PFSK-1 (cell line): ENCODE data around the gene LRMDA.

Experiments
- FOXP2 ChIP-seq: optimal IDR thresholded peaks from 2 replicates; pipeline ENCODE3; 2011; ENCODE audit warnings: borderline replicate concordance, control low read depth, inconsistent platforms; ENCODE audit not compliant: insufficient read depth; ENCODE audit errors: extremely low read length, extremely low read depth
- POLR2AphosphoS5 ChIP-seq: IDR thresholded peaks from 2 replicates; pipeline ENCODE4 v1.6.1; 2012; ENCODE audit warnings: low read depth, mild to moderate bottlenecking, control low read depth, low read length, moderate library complexity
- SIN3A ChIP-seq: IDR thresholded peaks from 2 replicates; pipeline ENCODE4 v1.6.1; 2012; ENCODE audit warnings: mild to moderate bottlenecking, low read length, moderate library complexity, borderline replicate concordance; ENCODE audit not compliant: insufficient read depth
- TAF1 ChIP-seq: IDR thresholded peaks from 2 replicates; pipeline ENCODE4 v1.6.1; 2012; ENCODE audit warnings: low read length, control low read depth, borderline replicate concordance; ENCODE audit not compliant: insufficient read depth
- TF ChIP-seq, protein P1 (sequence below), 2 experiments: IDR thresholded peaks; 2 replicates each; pipeline versions ENCODE4 v1.6.1 to v1.8.0; 2011 to 2012; ENCODE audit warnings: low read depth in 2 of 2, low read length in 2 of 2, control low read depth in 1 of 2, inconsistent platforms in 1 of 2, mild to moderate bottlenecking in 1 of 2, moderate library complexity in 1 of 2; ENCODE audit not compliant: insufficient read depth in 1 of 2

The LRMDA gene

DNA sequence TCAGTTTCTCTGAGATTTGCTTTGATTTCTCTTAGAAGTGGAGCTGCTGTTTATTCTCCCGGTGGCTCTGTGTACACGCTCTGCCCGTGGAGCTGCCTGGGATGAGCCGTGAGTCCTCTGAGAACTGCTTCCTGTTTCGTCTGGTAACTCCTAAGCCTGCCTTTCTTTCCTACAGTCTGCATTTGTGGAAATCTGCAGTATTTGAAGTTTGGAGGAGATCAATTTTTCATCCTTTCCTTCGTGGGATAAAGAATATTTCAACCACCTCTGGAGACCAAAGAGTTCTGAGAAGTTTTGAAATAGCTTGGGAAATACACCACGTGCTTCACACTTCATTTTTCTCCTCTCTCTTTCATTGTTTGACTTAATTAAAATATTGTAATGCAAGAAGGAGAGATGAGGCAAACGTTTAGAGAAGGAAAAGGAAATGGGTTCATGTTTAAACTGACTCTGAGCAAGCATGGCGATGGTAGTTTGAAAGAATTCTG is 311.9 kb downstream of the LRMDA start:
- TF ChIP-seq FOXP2 (no peak), TAF1 (no peak), SIN3A (no peak), POLR2AphosphoS5 (no peak)
- TF ChIP-seq, protein P1, sequence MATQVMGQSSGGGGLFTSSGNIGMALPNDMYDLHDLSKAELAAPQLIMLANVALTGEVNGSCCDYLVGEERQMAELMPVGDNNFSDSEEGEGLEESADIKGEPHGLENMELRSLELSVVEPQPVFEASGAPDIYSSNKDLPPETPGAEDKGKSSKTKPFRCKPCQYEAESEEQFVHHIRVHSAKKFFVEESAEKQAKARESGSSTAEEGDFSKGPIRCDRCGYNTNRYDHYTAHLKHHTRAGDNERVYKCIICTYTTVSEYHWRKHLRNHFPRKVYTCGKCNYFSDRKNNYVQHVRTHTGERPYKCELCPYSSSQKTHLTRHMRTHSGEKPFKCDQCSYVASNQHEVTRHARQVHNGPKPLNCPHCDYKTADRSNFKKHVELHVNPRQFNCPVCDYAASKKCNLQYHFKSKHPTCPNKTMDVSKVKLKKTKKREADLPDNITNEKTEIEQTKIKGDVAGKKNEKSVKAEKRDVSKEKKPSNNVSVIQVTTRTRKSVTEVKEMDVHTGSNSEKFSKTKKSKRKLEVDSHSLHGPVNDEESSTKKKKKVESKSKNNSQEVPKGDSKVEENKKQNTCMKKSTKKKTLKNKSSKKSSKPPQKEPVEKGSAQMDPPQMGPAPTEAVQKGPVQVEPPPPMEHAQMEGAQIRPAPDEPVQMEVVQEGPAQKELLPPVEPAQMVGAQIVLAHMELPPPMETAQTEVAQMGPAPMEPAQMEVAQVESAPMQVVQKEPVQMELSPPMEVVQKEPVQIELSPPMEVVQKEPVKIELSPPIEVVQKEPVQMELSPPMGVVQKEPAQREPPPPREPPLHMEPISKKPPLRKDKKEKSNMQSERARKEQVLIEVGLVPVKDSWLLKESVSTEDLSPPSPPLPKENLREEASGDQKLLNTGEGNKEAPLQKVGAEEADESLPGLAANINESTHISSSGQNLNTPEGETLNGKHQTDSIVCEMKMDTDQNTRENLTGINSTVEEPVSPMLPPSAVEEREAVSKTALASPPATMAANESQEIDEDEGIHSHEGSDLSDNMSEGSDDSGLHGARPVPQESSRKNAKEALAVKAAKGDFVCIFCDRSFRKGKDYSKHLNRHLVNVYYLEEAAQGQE (IDR thresholded peaks at IDR 0.05; ENCODE audit: insufficient read depth in 1 of 2, low read depth in 2 of 2, low read length in 2 of 2), result no peak

DNA sequence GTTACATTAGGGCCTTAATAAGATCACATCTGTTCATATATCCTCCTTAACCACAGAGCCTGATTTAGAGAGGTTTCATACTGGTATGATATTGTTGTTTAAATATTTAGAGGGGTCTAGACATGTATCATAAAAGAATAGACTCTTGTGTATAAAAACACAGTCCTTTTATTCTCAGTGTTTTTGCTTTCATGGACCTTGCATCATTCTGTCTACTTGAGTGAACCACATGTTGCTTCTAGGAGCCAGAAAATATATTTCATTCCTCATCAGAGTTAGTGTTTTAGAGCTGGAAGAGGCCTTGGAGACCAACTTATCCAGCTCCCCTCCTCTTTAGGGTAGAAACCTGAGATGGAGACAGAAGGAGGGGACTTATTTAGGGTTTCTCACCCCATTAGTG is 312.8 kb downstream of the LRMDA start:
- TF ChIP-seq TAF1 (no peak), POLR2AphosphoS5 (no peak), SIN3A (no peak)
- TF ChIP-seq, protein P1 (IDR thresholded peaks at IDR 0.05; ENCODE audit: insufficient read depth in 1 of 2, low read depth in 2 of 2, low read length in 2 of 2), result no peak

DNA sequence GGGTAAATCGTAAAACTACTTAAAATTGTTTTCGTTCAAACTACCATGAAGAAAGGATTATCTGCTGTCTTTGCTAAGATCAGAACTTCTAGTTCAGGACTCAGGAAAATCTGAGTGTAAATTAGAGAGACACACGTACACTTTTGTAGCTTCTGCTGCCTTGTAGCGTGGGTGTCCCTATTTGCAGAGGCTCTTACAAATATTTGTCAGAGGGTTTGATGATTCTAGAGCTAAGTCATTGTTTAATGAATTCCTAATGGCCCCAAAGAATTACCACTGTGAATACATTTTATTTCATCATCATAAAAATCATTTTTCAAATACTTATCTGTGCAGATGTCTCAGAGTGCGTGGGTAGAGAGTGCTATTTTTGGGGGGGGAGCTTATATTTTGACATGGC is 314.9 kb downstream of the LRMDA start:
- TF ChIP-seq POLR2AphosphoS5 (no peak), FOXP2 (no peak), TAF1 (no peak), SIN3A (no peak)
- TF ChIP-seq, protein P1 (IDR thresholded peaks at IDR 0.05; ENCODE audit: insufficient read depth in 1 of 2, low read depth in 2 of 2, low read length in 2 of 2), result no peak

DNA sequence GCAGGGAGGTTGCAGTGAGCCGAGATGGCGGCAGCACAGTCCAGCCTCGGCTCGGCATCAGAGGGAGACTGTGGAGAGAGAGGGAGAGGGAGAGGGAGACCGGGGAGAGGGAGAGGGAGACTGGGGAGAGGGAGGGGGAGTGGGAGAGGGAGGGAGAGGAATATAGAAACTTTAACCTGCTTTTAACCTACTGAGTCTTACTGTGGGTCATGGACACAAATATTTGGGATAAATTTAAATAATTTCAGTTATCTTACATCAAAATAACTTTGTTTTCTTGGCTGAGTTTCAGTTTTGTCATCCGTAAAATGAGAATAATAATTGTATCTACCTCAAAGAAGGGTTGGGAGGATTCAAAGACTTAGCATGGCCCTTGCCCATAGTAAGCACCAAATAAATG is 319.8 kb downstream of the LRMDA start:
- TF ChIP-seq SIN3A, result no peak
- TF ChIP-seq, protein P1 (IDR thresholded peaks at IDR 0.05; ENCODE audit: insufficient read depth in 1 of 2, low read depth in 2 of 2, low read length in 2 of 2), result no peak
- no peak for TF ChIP-seq TAF1
- TF ChIP-seq FOXP2, result no peak
- no peak for TF ChIP-seq POLR2AphosphoS5

DNA sequence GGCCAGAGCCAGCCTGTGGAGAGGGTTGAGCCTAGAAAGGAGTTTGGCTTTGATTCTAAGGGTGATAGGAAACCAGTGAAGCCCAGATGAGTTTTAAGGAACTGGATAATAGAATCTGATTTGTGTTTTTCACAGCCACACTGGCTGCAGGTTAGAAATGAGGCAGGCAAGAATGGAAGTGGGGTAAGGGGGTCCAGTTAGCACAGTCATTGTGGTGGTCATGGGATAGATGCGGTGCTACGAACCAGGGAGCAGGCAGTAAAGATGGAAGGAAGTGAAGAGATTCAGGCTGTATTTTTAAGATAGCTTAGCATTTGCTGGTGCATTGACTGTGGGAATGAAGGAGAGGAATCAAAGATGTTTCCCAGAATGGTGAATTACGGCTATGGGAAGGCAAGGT is 322.2 kb downstream of the LRMDA start:
- no peak for TF ChIP-seq POLR2AphosphoS5
- TF ChIP-seq, protein P1 (IDR thresholded peaks at IDR 0.05; ENCODE audit: insufficient read depth in 1 of 2, low read depth in 2 of 2, low read length in 2 of 2), result no peak
- no peak for TF ChIP-seq SIN3A
- no peak for TF ChIP-seq TAF1
- no peak for TF ChIP-seq FOXP2
